Neural cell (in vitro differentiated cells): ENCODE results near the gene BMAL2. TPM values are rescaled to one million over a fixed set of nuclear protein-coding genes. Genes with fewer than 3 reads are reported as not detected.

Source experiments
- H2AFZ ChIP-seq: fragments of 200-600, 300-800 bp; sonication (generic), shearing (Covaris generic); 2 replicates; pipeline ENCODE4 v1.6.0; 2014; ENCODE audit warnings: low read depth, mild to moderate bottlenecking, antibody characterized with exemption, low read length, moderate library complexity
- H3F3A ChIP-seq: fragments of 200-600 bp; shearing (Covaris generic); 2 replicates; pipeline ENCODE4 v1.6.1; 2016; ENCODE audit warnings: mild to moderate bottlenecking, moderate library complexity, mixed read lengths, antibody characterized with exemption, low read length; ENCODE audit not compliant: insufficient read depth, poor library complexity, severe bottlenecking
- H3K27ac ChIP-seq: fragments of 200-600, 300-800 bp; sonication (generic), shearing (Covaris generic); 2 replicates; pipeline ENCODE4 v1.5.1; 2014; ENCODE audit warnings: mild to moderate bottlenecking, low read length, moderate library complexity
- H3K27me3 ChIP-seq: fragments of 300-800, 200-600 bp; sonication (generic), shearing (Covaris generic); 2 replicates; pipeline ENCODE4 v1.6.0; 2014; ENCODE audit warnings: mild to moderate bottlenecking, low read depth, low read length, moderate library complexity; ENCODE audit not compliant: insufficient read depth
- H3K36me3 ChIP-seq: fragments of 300-800, 200-600 bp; sonication (generic), shearing (Covaris generic); 2 replicates; pipeline ENCODE4 v1.5.1; 2014; ENCODE audit warnings: mild to moderate bottlenecking, antibody characterized with exemption, low read length, moderate library complexity; ENCODE audit not compliant: insufficient read depth
- H3K4me2 ChIP-seq: fragments of 300-800, 200-600 bp; sonication (generic), shearing (Covaris generic); 2 replicates; pipeline ENCODE4 v1.6.0; 2014; ENCODE audit warnings: mild to moderate bottlenecking, low read length
- H3K4me3 ChIP-seq: fragments of 300-800, 200-600 bp; sonication (generic), shearing (Covaris generic); 2 replicates; pipeline ENCODE4 v1.5.1; 2014; ENCODE audit warnings: mild to moderate bottlenecking, low read length, moderate library complexity
- H3K79me2 ChIP-seq: fragments of 200-600 bp; shearing (Covaris generic); replicated peaks from 2 replicates; pipeline ENCODE4 v1.6.0; 2014; ENCODE audit warnings: mild to moderate bottlenecking, low read length, moderate library complexity; ENCODE audit not compliant: insufficient read depth
- H3K9ac ChIP-seq: fragments of 300-800, 200-600 bp; sonication (generic), shearing (Covaris generic); 2 replicates; pipeline ENCODE4 v1.6.1; 2016; ENCODE audit warnings: mild to moderate bottlenecking, low read length, mixed read lengths
- H3K9me2 ChIP-seq: fragments of 200-600 bp; shearing (Covaris generic); 2 replicates; pipeline ENCODE4 v1.6.1; 2016; ENCODE audit warnings: mild to moderate bottlenecking, low read length, mixed read lengths; ENCODE audit not compliant: insufficient read depth
- H3K9me3 ChIP-seq: fragments of 200-600, 300-800 bp; sonication (generic), shearing (Covaris generic); 2 replicates; pipeline ENCODE4 v1.6.1; 2016; ENCODE audit warnings: mild to moderate bottlenecking, mixed run types, low read length, moderate library complexity, mixed read lengths
- H4K20me1 ChIP-seq: fragments of 200-600 bp; shearing (Covaris generic); 2 replicates; pipeline ENCODE4 v1.6.1; 2016; ENCODE audit warnings: mild to moderate bottlenecking, mixed run types; ENCODE audit not compliant: insufficient read depth
- EP300 ChIP-seq: fragments of 450-650 bp; conservative IDR thresholded peaks from 2 replicates; pipeline ENCODE4 v1.6.1; 2014; ENCODE audit warnings: antibody characterized with exemption, mild to moderate bottlenecking, moderate library complexity; ENCODE audit not compliant: poor library complexity, severe bottlenecking
- EZH2 ChIP-seq: fragments of 200-600, 300-800 bp; shearing (Covaris generic), sonication (generic); IDR thresholded peaks from 2 replicates; pipeline ENCODE4 v1.6.1; 2014; ENCODE audit warnings: antibody characterized with exemption, low read length, borderline replicate concordance, mild to moderate bottlenecking; ENCODE audit not compliant: insufficient read depth, poor library complexity, severe bottlenecking
- MXI1 ChIP-seq: fragments of 450-650 bp; conservative IDR thresholded peaks from 2 replicates; pipeline ENCODE4 v1.6.1; 2014; ENCODE audit warnings: antibody characterized with exemption, mild to moderate bottlenecking; ENCODE audit not compliant: poor library complexity, severe bottlenecking
- POLR2AphosphoS5 ChIP-seq: IDR thresholded peaks from 2 replicates; pipeline ENCODE4 v1.6.1; 2012
- RAD21 ChIP-seq: fragments of 450-650 bp; conservative IDR thresholded peaks from 2 replicates; pipeline ENCODE4 v1.6.1; 2014; ENCODE audit warnings: antibody characterized with exemption, mild to moderate bottlenecking, moderate library complexity
- SMC3 ChIP-seq: fragments of 450-650 bp; conservative IDR thresholded peaks from 2 replicates; pipeline ENCODE4 v1.6.1; 2014; ENCODE audit warnings: antibody characterized with exemption, mild to moderate bottlenecking, moderate library complexity; ENCODE audit not compliant: poor library complexity
- TAF1 ChIP-seq: IDR thresholded peaks from 2 replicates; pipeline ENCODE4 v1.6.1; 2012; ENCODE audit warnings: low read depth
- polyA plus RNA-seq: library from polyadenylated mRNA; depleted of rRNA; stranded (reverse); fragments of >200 nt; gene quantifications from 2 replicates; pipeline ENCODE4 v1.2.3, GENCODE V29; 2014
- TF ChIP-seq, protein P1 (sequence below): IDR thresholded peaks from 2 replicates; pipeline ENCODE4 v1.6.1; 2012; ENCODE audit warnings: borderline replicate concordance
- TF ChIP-seq, protein P2 (sequence below): fragments of 450-650 bp; IDR thresholded peaks from 2 replicates; pipeline ENCODE4 v1.5.1; 2014; ENCODE audit warnings: antibody characterized with exemption, mild to moderate bottlenecking, moderate library complexity; ENCODE audit not compliant: poor library complexity, severe bottlenecking

The BMAL2 gene
- polyA plus RNA-seq, 1 donor from 2014 or later, result 9.8 TPM

DNA sequence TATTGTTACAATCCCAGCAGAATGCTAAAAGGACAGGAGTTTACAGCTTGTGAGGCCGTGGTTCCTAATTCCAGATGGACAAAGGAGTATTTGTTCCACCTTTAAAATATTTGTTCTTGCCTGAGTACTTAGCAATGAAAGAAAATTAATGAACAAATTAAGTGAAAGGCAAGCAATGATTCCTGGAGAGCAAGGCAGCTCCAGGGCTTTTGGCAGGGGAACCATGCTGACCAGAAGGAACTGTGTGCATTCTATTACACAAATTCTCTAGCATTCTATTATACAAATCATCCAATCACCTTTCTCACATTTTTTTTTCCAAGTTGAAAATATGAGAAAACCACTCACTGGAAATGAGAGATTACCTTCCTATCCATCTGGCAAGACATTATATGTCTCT lies 1.8 kb upstream of the BMAL2 start (continued):
- TF ChIP-seq TAF1, result no peak

DNA sequence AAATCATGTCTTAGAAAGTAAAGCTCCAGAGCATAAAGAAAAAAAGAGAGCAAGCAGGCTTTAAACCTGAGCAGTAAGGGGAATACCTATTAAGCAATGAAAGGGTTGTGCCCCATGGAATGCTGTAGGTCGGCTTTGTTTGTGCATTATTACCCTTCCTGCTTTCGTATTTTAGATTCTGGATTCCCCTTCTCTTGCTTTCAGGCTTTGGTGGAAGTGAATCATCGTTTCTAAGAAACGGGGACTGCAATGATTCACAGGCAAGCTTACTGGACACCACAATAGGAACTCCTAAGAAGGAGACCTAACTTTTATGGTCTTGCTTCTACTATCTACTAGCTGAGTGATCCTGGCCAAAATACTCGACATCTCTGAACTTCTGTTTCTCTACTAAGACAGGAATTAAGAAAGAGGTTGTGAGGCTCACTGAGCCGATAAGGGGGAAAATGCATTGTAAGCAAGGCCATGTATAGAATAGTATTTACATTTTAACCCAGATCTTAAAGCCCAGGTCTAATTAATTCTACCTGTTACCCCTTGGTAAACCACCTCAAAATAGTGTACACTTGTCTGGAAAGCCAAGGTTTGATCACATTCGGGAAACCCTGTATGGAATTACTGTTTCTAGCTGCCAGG lies 1.2 kb upstream of the BMAL2 start:
- H3K9ac ChIP-seq, result no peak overlapping the region
- TF ChIP-seq MXI1, result no peak
- TF ChIP-seq EZH2, result no peak
- TF ChIP-seq, protein P1, sequence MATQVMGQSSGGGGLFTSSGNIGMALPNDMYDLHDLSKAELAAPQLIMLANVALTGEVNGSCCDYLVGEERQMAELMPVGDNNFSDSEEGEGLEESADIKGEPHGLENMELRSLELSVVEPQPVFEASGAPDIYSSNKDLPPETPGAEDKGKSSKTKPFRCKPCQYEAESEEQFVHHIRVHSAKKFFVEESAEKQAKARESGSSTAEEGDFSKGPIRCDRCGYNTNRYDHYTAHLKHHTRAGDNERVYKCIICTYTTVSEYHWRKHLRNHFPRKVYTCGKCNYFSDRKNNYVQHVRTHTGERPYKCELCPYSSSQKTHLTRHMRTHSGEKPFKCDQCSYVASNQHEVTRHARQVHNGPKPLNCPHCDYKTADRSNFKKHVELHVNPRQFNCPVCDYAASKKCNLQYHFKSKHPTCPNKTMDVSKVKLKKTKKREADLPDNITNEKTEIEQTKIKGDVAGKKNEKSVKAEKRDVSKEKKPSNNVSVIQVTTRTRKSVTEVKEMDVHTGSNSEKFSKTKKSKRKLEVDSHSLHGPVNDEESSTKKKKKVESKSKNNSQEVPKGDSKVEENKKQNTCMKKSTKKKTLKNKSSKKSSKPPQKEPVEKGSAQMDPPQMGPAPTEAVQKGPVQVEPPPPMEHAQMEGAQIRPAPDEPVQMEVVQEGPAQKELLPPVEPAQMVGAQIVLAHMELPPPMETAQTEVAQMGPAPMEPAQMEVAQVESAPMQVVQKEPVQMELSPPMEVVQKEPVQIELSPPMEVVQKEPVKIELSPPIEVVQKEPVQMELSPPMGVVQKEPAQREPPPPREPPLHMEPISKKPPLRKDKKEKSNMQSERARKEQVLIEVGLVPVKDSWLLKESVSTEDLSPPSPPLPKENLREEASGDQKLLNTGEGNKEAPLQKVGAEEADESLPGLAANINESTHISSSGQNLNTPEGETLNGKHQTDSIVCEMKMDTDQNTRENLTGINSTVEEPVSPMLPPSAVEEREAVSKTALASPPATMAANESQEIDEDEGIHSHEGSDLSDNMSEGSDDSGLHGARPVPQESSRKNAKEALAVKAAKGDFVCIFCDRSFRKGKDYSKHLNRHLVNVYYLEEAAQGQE, result no peak
- TF ChIP-seq, protein P2, sequence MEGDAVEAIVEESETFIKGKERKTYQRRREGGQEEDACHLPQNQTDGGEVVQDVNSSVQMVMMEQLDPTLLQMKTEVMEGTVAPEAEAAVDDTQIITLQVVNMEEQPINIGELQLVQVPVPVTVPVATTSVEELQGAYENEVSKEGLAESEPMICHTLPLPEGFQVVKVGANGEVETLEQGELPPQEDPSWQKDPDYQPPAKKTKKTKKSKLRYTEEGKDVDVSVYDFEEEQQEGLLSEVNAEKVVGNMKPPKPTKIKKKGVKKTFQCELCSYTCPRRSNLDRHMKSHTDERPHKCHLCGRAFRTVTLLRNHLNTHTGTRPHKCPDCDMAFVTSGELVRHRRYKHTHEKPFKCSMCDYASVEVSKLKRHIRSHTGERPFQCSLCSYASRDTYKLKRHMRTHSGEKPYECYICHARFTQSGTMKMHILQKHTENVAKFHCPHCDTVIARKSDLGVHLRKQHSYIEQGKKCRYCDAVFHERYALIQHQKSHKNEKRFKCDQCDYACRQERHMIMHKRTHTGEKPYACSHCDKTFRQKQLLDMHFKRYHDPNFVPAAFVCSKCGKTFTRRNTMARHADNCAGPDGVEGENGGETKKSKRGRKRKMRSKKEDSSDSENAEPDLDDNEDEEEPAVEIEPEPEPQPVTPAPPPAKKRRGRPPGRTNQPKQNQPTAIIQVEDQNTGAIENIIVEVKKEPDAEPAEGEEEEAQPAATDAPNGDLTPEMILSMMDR, result no peak
- no peak for TF ChIP-seq RAD21
- TF ChIP-seq TAF1, result no peak
- no peak for TF ChIP-seq SMC3
- H3F3A ChIP-seq, result no peaks in the 10 kb centered on the region
- no peaks in the 10 kb centered on the region for H4K20me1 ChIP-seq
- H3K36me3 ChIP-seq, result no peaks in the 10 kb centered on the region
- H3K9me3 ChIP-seq, result no peaks in the 10 kb centered on the region
- no peak overlapping the region for H3K4me2 ChIP-seq
- H3K79me2 ChIP-seq, result peaks cover 11% of the 10 kb centered on the region
- H3K4me3 ChIP-seq, result no peak overlapping the region
- H3K9me2 ChIP-seq, result no peaks in the 10 kb centered on the region
- H3K27me3 ChIP-seq, result no peaks in the 10 kb centered on the region
- H3K27ac ChIP-seq, result no peak overlapping the region
- no peak overlapping the region for H2AFZ ChIP-seq

DNA sequence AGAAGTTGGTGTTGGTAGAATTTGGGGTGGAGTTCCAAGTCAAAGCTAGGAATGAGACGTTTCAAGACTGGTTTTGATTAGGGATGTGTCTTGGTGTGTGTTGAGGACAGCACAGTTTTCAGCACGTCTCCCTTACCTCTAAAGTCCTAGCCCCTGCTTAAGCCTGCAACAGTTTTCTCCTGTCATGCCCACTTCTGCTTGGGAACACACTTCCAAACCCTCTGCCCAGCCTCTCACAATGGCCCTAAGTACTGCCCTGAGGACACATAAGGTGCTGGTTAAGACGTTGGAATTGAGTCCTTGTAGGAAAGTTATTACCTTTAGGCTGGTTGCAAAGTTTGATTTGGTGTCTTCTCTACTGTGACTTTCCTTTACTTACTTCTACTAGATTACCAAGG lies 710 bp upstream of the BMAL2 start:
- H3K4me2 ChIP-seq, result no peak overlapping the region
- H3K4me3 ChIP-seq, result peak overlapping the region; percentile 91
- H3K9me2 ChIP-seq, result no peaks in the 10 kb centered on the region
- no peaks in the 10 kb centered on the region for H4K20me1 ChIP-seq
- no peaks in the 10 kb centered on the region for H3F3A ChIP-seq
- no peak overlapping the region for H2AFZ ChIP-seq
- H3K9me3 ChIP-seq, result no peaks in the 10 kb centered on the region
- no peak overlapping the region for H3K9ac ChIP-seq
- no peak overlapping the region for H3K27ac ChIP-seq
- H3K27me3 ChIP-seq, result no peaks in the 10 kb centered on the region
- H3K79me2 ChIP-seq, result peaks cover 12% of the 10 kb centered on the region
- H3K36me3 ChIP-seq, result no peaks in the 10 kb centered on the region
- TF ChIP-seq MXI1, result no peak
- no peak for TF ChIP-seq EP300
- no peak for TF ChIP-seq RAD21
- TF ChIP-seq, protein P2, result no peak
- TF ChIP-seq POLR2AphosphoS5, result no peak
- TF ChIP-seq SMC3, result no peak
- TF ChIP-seq EZH2, result no peak
- TF ChIP-seq TAF1, result no peak
- TF ChIP-seq, protein P1, result no peak
